Measurements from ENCODE around the gene CD28. TPM values are rescaled to one million over a fixed set of nuclear protein-coding genes. Genes with fewer than 3 reads are reported as not detected.

The CD28 gene
- total RNA-seq, 1 donor from 2014 or later, result 0.17 TPM

GRCh38 chr2:203690441-203691047, 15.9 kb upstream of the CD28 start:
- no peak for TF ChIP-seq CTCF (conservative IDR thresholded peaks at IDR 0.05)
- Mint-ChIP-seq H3K9me3 (no peaks in the 10 kb centered on the region), H3K36me3 (no peaks in the 10 kb centered on the region), H3K27me3 (peaks cover 9% of the 10 kb centered on the region), H3K27ac (no peak overlapping the region), H3K4me1 (ENCODE audit: unreplicated experiment) (peaks cover 44% of the 10 kb centered on the region), H3K4me3 (no peak overlapping the region)
- no peak for DNase-seq (ENCODE audit: extremely low spot score, unreplicated experiment)

GRCh38 chr2:203691149-203691548, 15.3 kb upstream of the CD28 start:
- no peak overlapping the region for H3K27ac Mint-ChIP-seq
- H3K27me3 Mint-ChIP-seq, result peaks cover 9% of the 10 kb centered on the region
- no peak for DNase-seq (ENCODE audit: extremely low spot score, unreplicated experiment)
- H3K36me3 Mint-ChIP-seq, result no peaks in the 10 kb centered on the region
- no peaks in the 10 kb centered on the region for H3K9me3 Mint-ChIP-seq
- no peak for TF ChIP-seq CTCF (conservative IDR thresholded peaks at IDR 0.05)
- peaks cover 45% of the 10 kb centered on the region for H3K4me1 Mint-ChIP-seq (ENCODE audit: unreplicated experiment)
- H3K4me3 Mint-ChIP-seq, result no peak overlapping the region

GRCh38 chr2:203692031-203692710, 14.3 kb upstream of the CD28 start:
- H3K36me3 Mint-ChIP-seq, result no peaks in the 10 kb centered on the region
- DNase-seq (ENCODE audit: extremely low spot score, unreplicated experiment), result no peak
- no peaks in the 10 kb centered on the region for H3K9me3 Mint-ChIP-seq
- H3K4me3 Mint-ChIP-seq, result no peak overlapping the region
- H3K27me3 Mint-ChIP-seq, result peaks cover 9% of the 10 kb centered on the region
- peak overlapping the region; percentile 29 for H3K27ac Mint-ChIP-seq
- peaks cover 45% of the 10 kb centered on the region for H3K4me1 Mint-ChIP-seq (ENCODE audit: unreplicated experiment)
- TF ChIP-seq CTCF (conservative IDR thresholded peaks at IDR 0.05), result no peak

- Mint-ChIP-seq H3K4me1 (ENCODE audit: unreplicated experiment) (peaks cover 44% of the 10 kb centered on the region), H3K27ac (no peak overlapping the region), H3K36me3 (no peaks in the 10 kb centered on the region), H3K4me3 (no peak overlapping the region), H3K27me3 (peaks cover 9% of the 10 kb centered on the region), H3K9me3 (no peaks in the 10 kb centered on the region)
- no peak for DNase-seq (ENCODE audit: extremely low spot score, unreplicated experiment)
- TF ChIP-seq CTCF (conservative IDR thresholded peaks at IDR 0.05), result no peak
Measured at GRCh38 chr2:203693242-203693879, 13.1 kb upstream of the CD28 start.

GRCh38 chr2:203694191-203694590, 12.2 kb upstream of the CD28 start:
- H3K36me3 Mint-ChIP-seq, result no peaks in the 10 kb centered on the region
- H3K4me1 Mint-ChIP-seq (ENCODE audit: unreplicated experiment), result peaks cover 36% of the 10 kb centered on the region
- TF ChIP-seq CTCF (conservative IDR thresholded peaks at IDR 0.05), result no peak
- DNase-seq (ENCODE audit: extremely low spot score, unreplicated experiment), result no peak
- H3K27ac Mint-ChIP-seq, result no peak overlapping the region
- H3K9me3 Mint-ChIP-seq, result no peaks in the 10 kb centered on the region
- peaks cover 9% of the 10 kb centered on the region for H3K27me3 Mint-ChIP-seq
- H3K4me3 Mint-ChIP-seq, result no peak overlapping the region

Measured in type B pancreatic cell (in vitro differentiated cells).